Panc1 (cell line): Measurements from ENCODE around the gene SMOC2. TPM values are rescaled to one million over a fixed set of nuclear protein-coding genes. Genes with fewer than 3 reads are reported as not detected.

Source experiments
- ATAC-seq: fragments of 200-7000 bp; cut with Tn5 transposase; 2 replicates; pipeline ENCODE4 v1.9.1; 2020; ENCODE audit warnings: mild to moderate bottlenecking, moderate library complexity
- BruUV-seq: library from RNA; stranded (reverse); fragments of 400-500 nt; replicated peaks from 2 replicates; lab custom pipeline; 2021; lab: Mats Ljungman, UMichigan
- CTCF ChIA-PET: fragments of 300-600 bp; sonication (Branson Sonifier 250); formaldehyde crosslinking; loops from one replicate; lab custom pipeline; 2022; ENCODE audit warnings: antibody characterized with exemption; lab: Charles Lee
- POLR2A ChIA-PET: fragments of 300-600 bp; sonication (Branson Sonifier 250); formaldehyde crosslinking; loops from one replicate; lab custom pipeline; 2022; ENCODE audit warnings: antibody characterized with exemption; lab: Charles Lee
- DNase-seq: peaks from one replicate; pipeline ENCODE4 v3.0.0-alpha.2; 2010; ENCODE audit warnings: low read depth, low spot score
- H3K27ac ChIP-seq: 2 replicates; pipeline ENCODE4 v1.5.1; 2011; ENCODE audit warnings: mild to moderate bottlenecking, low read length, inconsistent platforms
- H3K27me3 ChIP-seq: fragments of 200-500 bp; sonication (Bioruptor generic); 2 replicates; pipeline ENCODE4 v1.6.0; 2014; ENCODE audit warnings: low read length, inconsistent platforms; ENCODE audit not compliant: control insufficient read depth, insufficient read depth
- H3K36me3 ChIP-seq: fragments of 200-500 bp; sonication (Bioruptor generic); 2 replicates; pipeline ENCODE4 v1.5.1; 2014; ENCODE audit warnings: inconsistent platforms, mild to moderate bottlenecking, low read length, moderate library complexity; ENCODE audit not compliant: control insufficient read depth, insufficient read depth
- H3K4me1 ChIP-seq: 2 replicates; pipeline ENCODE4 v1.5.1; 2011; ENCODE audit warnings: inconsistent platforms, mild to moderate bottlenecking, low read length, moderate library complexity; ENCODE audit not compliant: control insufficient read depth, insufficient read depth
- H3K4me3 ChIP-seq, 2 experiments: 2 replicates each; pipeline ENCODE4 v1.5.1; 2011 to 2012; ENCODE audit warnings: low read depth in 2 of 2, low read length in 2 of 2, mild to moderate bottlenecking in 2 of 2, inconsistent platforms in 1 of 2, moderate library complexity in 1 of 2
- H3K9me3 ChIP-seq: fragments of 200-500 bp; sonication (Bioruptor generic); 2 replicates; pipeline ENCODE4 v1.5.1; 2014; ENCODE audit warnings: low read depth, mild to moderate bottlenecking, inconsistent platforms, low read length, moderate library complexity; ENCODE audit not compliant: control insufficient read depth, insufficient read depth
- POLR2AphosphoS5 ChIP-seq: IDR thresholded peaks from 2 replicates; pipeline ENCODE4 v1.6.1; 2012; ENCODE audit warnings: mild to moderate bottlenecking, low read depth, low read length, moderate library complexity
- SIN3A ChIP-seq: IDR thresholded peaks from 2 replicates; pipeline ENCODE4 v1.6.1; 2012; ENCODE audit warnings: low read depth, mild to moderate bottlenecking, low read length, moderate library complexity, borderline replicate concordance; ENCODE audit not compliant: insufficient read depth
- TCF7L2 ChIP-seq: IDR thresholded peaks from 2 replicates; pipeline ENCODE4 v1.6.1; 2011; ENCODE audit warnings: mild to moderate bottlenecking, low read depth, low read length, inconsistent platforms
- in situ Hi-C: cut with HindIII; loops from 2 replicates; pipeline ENCODE4 v1.10.0; 2016; ENCODE audit warnings: low sequenced_read_pairs, low pct_unique_long_range_greater_than_20kb
- intact Hi-C: fragments of 100-400 bp; cut with micrococcal nuclease; formaldehyde crosslinking; loops from one replicate; pipeline ENCODE4 v1.10.0; 2022; ENCODE audit not compliant: unreplicated experiment
- total RNA-seq: library from RNA; stranded (reverse); gene quantifications from one replicate; pipeline ENCODE4 v1.2.1, GENCODE V29; 2021; ENCODE audit not compliant: unreplicated experiment
- TF ChIP-seq, protein P1 (sequence below): fragments of 450-650 bp; IDR thresholded peaks from 2 replicates; pipeline ENCODE4 v1.5.1; 2017; ENCODE audit warnings: mild to moderate bottlenecking
- TF ChIP-seq, protein P2 (sequence below), 2 experiments: IDR thresholded peaks; 2 replicates each; pipeline ENCODE4 v1.6.1; 2011 to 2012; ENCODE audit warnings: low read depth in 2 of 2, control low read depth in 1 of 2, low read length in 1 of 2, mild to moderate bottlenecking in 1 of 2, moderate library complexity in 1 of 2; ENCODE audit not compliant: insufficient read depth in 1 of 2

The SMOC2 gene
- total RNA-seq, 1 experiment from 2014 or later: 0.13 TPM

DNA sequence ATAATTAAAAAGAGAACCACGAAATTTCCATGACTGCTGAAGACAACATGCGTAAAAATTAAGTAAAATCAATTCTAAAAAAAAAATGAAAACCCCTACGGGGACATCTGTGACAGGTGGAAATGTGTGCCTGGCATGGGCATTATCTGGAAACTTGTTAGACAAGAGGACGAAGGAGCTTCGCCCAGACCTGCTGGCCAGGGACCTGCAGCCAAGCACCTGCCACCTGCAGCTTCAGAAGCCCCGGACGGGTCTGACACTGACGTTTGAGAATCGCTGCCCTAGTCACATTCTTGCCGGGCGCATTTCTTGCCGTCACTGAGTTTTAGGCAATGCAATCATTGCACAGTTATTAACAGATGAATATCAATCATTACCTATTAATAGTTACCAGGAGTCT lies 140.3 kb downstream of the SMOC2 start:
- DNase-seq (no peak), ATAC-seq (no peak)
- POLR2A ChIA-PET: no interaction called here
- Histone ChIP-seq H3K36me3 (no peaks in the 10 kb centered on the region), H3K4me3 (no peak overlapping the region), H3K4me1 (no peaks in the 10 kb centered on the region), H3K27me3 (peaks cover 32% of the 10 kb centered on the region), H3K27ac (no peak overlapping the region), H3K9me3 (no peaks in the 10 kb centered on the region)
- intact Hi-C loops: no loop called here
- BruUV-seq: no TSS peak
- CTCF ChIA-PET: no interaction called here
- in situ Hi-C loops: no loop called here
- TF ChIP-seq TCF7L2 (no peak), SIN3A (no peak), POLR2AphosphoS5 (no peak)
- TF ChIP-seq, protein P1, sequence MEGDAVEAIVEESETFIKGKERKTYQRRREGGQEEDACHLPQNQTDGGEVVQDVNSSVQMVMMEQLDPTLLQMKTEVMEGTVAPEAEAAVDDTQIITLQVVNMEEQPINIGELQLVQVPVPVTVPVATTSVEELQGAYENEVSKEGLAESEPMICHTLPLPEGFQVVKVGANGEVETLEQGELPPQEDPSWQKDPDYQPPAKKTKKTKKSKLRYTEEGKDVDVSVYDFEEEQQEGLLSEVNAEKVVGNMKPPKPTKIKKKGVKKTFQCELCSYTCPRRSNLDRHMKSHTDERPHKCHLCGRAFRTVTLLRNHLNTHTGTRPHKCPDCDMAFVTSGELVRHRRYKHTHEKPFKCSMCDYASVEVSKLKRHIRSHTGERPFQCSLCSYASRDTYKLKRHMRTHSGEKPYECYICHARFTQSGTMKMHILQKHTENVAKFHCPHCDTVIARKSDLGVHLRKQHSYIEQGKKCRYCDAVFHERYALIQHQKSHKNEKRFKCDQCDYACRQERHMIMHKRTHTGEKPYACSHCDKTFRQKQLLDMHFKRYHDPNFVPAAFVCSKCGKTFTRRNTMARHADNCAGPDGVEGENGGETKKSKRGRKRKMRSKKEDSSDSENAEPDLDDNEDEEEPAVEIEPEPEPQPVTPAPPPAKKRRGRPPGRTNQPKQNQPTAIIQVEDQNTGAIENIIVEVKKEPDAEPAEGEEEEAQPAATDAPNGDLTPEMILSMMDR: no peak
- TF ChIP-seq, protein P2, sequence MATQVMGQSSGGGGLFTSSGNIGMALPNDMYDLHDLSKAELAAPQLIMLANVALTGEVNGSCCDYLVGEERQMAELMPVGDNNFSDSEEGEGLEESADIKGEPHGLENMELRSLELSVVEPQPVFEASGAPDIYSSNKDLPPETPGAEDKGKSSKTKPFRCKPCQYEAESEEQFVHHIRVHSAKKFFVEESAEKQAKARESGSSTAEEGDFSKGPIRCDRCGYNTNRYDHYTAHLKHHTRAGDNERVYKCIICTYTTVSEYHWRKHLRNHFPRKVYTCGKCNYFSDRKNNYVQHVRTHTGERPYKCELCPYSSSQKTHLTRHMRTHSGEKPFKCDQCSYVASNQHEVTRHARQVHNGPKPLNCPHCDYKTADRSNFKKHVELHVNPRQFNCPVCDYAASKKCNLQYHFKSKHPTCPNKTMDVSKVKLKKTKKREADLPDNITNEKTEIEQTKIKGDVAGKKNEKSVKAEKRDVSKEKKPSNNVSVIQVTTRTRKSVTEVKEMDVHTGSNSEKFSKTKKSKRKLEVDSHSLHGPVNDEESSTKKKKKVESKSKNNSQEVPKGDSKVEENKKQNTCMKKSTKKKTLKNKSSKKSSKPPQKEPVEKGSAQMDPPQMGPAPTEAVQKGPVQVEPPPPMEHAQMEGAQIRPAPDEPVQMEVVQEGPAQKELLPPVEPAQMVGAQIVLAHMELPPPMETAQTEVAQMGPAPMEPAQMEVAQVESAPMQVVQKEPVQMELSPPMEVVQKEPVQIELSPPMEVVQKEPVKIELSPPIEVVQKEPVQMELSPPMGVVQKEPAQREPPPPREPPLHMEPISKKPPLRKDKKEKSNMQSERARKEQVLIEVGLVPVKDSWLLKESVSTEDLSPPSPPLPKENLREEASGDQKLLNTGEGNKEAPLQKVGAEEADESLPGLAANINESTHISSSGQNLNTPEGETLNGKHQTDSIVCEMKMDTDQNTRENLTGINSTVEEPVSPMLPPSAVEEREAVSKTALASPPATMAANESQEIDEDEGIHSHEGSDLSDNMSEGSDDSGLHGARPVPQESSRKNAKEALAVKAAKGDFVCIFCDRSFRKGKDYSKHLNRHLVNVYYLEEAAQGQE (IDR thresholded peaks at IDR 0.05; ENCODE audit: insufficient read depth in 1 of 2, low read depth in 2 of 2, low read length in 1 of 2): no peak

DNA sequence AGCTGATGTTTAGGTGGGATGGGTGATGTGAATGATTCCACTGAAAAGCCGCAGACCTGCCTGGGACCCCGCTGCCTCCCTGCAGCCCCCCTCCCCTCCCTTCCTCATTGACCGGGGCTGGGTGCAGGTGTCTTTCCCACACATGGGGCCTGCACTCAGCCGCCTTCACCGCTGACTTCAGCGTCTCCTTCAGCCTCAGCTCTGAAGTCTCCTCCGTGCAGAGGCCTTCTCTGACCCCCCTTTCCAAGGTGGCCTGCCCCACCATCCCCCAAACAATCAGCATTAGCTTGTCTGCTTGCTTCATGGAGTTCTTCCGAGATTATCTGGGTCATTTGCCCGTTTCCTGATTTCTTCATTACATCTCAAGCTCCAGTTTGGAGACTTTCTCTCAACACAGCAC lies 140.7 kb downstream of the SMOC2 start:
- intact Hi-C loops: no loop called here
- POLR2A ChIA-PET: no interaction called here
- H3K27me3 ChIP-seq: peaks cover 33% of the 10 kb centered on the region

More for the DNA sequence above, 140.7 kb downstream of the SMOC2 start:
- BruUV-seq: no TSS peak
- Histone ChIP-seq H3K4me1 (no peaks in the 10 kb centered on the region), H3K9me3 (no peaks in the 10 kb centered on the region), H3K4me3 (no peak overlapping the region), H3K36me3 (no peaks in the 10 kb centered on the region), H3K27ac (no peak overlapping the region)
- ATAC-seq (no peak), DNase-seq (no peak)
- in situ Hi-C loops: no loop called here
- TF ChIP-seq SIN3A (no peak), TCF7L2 (no peak), POLR2AphosphoS5 (no peak)
- TF ChIP-seq, protein P1: no peak
- TF ChIP-seq, protein P2 (IDR thresholded peaks at IDR 0.05; ENCODE audit: insufficient read depth in 1 of 2, low read depth in 2 of 2, low read length in 1 of 2): no peak
- CTCF ChIA-PET: no interaction called here
